Lower leg skin (tissue), 4 donors: ENCODE data around the gene FAM53A. TPM values are rescaled to one million over a fixed set of nuclear protein-coding genes. Genes with fewer than 3 reads are reported as not detected.

Experiments
- DNase-seq, 2 donors: peaks; one replicate each; pipeline ENCODE4 v3.0.0-alpha.2; 2019; ENCODE audit warnings: low spot score in 2 of 2
- H3K4me3 ChIP-seq: fragments of 200-600 bp; sonication (generic); 2 replicates; pipeline ENCODE4 v1.5.1; 2017; ENCODE audit warnings: mild to moderate bottlenecking, low read depth; ENCODE audit not compliant: poor library complexity, severe bottlenecking
- POLR2A ChIP-seq, 2 donors: fragments of 450-650 bp; IDR thresholded peaks; one replicate each; pipeline ENCODE4 v1.6.1; 2016 to 2017; ENCODE audit warnings: antibody characterized with exemption in 2 of 2, mild to moderate bottlenecking in 1 of 2, moderate library complexity in 1 of 2
- WGBS, 2 donors: methylation state at CpG; one replicate each; pipeline ENCODE4 v1.1.5; 2018; 5-methylcytosine and 5-hydroxymethylcytosine counted together
- intact Hi-C: fragments of 100-400 bp; cut with DNase I; formaldehyde crosslinking; loops from one replicate; pipeline ENCODE4 v1.15.0; 2023; ENCODE audit warnings: low total_unique reads
- total RNA-seq, 4 donors: library from RNA; depleted of rRNA; stranded (reverse); fragments of >200 nt; gene quantifications; one replicate each; pipeline ENCODE4 v1.1.0, GENCODE V29; 2016
- TF ChIP-seq, protein P1 (sequence below), 3 donors: fragments of 450-650 bp; IDR thresholded peaks; one replicate each; pipeline ENCODE4 v1.5.1; 2016; ENCODE audit warnings: antibody characterized with exemption in 3 of 3, mild to moderate bottlenecking in 3 of 3, moderate library complexity in 2 of 3

FAM53A gene
- total RNA-seq, 4 donors from 2014 or later: 1.2 to 7.5 (median 3.7) TPM

GRCh38 chr4:1652088-1652487 lies 32.0 kb downstream of the FAM53A start:
- intact Hi-C loops: no loop called here
- DNase-seq: no peak
- H3K4me3 ChIP-seq: no peak overlapping the region
- TF ChIP-seq, protein P1, sequence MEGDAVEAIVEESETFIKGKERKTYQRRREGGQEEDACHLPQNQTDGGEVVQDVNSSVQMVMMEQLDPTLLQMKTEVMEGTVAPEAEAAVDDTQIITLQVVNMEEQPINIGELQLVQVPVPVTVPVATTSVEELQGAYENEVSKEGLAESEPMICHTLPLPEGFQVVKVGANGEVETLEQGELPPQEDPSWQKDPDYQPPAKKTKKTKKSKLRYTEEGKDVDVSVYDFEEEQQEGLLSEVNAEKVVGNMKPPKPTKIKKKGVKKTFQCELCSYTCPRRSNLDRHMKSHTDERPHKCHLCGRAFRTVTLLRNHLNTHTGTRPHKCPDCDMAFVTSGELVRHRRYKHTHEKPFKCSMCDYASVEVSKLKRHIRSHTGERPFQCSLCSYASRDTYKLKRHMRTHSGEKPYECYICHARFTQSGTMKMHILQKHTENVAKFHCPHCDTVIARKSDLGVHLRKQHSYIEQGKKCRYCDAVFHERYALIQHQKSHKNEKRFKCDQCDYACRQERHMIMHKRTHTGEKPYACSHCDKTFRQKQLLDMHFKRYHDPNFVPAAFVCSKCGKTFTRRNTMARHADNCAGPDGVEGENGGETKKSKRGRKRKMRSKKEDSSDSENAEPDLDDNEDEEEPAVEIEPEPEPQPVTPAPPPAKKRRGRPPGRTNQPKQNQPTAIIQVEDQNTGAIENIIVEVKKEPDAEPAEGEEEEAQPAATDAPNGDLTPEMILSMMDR (IDR thresholded peaks at IDR 0.05): no peak
- TF ChIP-seq POLR2A (IDR thresholded peaks at IDR 0.05): no peak
- WGBS, 2 donors: 97 to 98% methylated on average over 13 of the region's 13 CpGs

- H3K4me3 ChIP-seq: no peak overlapping the region
- 96 to 97% methylated on average over 13 of the region's 13 CpGs for WGBS, 2 donors
- TF ChIP-seq, protein P1 (IDR thresholded peaks at IDR 0.05): no peak
- no peak for TF ChIP-seq POLR2A (IDR thresholded peaks at IDR 0.05)
- DNase-seq: no peak
- intact Hi-C loops: no loop called here
Measured at GRCh38 chr4:1651609-1652008, 32.5 kb downstream of the FAM53A start.

- intact Hi-C loops: no loop called here
- TF ChIP-seq, protein P1 (IDR thresholded peaks at IDR 0.05): no peak
- no peak for TF ChIP-seq POLR2A (IDR thresholded peaks at IDR 0.05)
- WGBS, 2 donors: 75 to 80% methylated on average over 3 of the region's 3 CpGs
- DNase-seq: no peak
- no peak overlapping the region for H3K4me3 ChIP-seq
Measured at GRCh38 chr4:1648962-1649361, 35.2 kb downstream of the FAM53A start.

DNA sequence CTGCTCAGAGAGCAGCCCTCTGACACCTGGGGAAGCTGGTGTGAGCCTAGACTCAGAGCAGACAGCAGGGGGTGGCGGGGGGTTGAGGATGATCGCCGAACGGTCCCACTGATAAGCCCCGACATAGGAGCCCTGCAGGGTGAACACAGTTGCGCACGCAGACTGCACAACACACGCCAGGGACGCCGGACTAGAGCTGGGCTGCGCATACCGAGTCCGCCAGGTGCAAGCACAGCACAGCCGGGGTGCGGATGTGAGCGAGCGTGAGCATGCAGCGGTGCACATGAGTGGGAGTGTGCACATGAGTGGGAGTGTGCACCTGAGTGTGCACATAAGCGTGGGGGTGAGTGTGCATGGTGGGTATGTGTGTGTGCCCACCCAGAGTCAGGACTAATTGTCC lies 36.7 kb downstream of the FAM53A start:
- H3K4me3 ChIP-seq: no peak overlapping the region
- TF ChIP-seq POLR2A (IDR thresholded peaks at IDR 0.05): no peak
- TF ChIP-seq, protein P1 (IDR thresholded peaks at IDR 0.05): no peak
- intact Hi-C loops: no loop called here
- WGBS, 2 donors: 88 to 93% methylated on average over 19 of the region's 19 CpGs
- no peak for DNase-seq

GRCh38 chr4:1646690-1647089 lies 37.4 kb downstream of the FAM53A start:
- TF ChIP-seq POLR2A (IDR thresholded peaks at IDR 0.05): no peak
- TF ChIP-seq, protein P1 (IDR thresholded peaks at IDR 0.05): no peak
- no peak for DNase-seq
- WGBS, 2 donors: 74 to 85% methylated on average over 7 of the region's 7 CpGs
- no peak overlapping the region for H3K4me3 ChIP-seq
- intact Hi-C loops: no loop called here

DNA sequence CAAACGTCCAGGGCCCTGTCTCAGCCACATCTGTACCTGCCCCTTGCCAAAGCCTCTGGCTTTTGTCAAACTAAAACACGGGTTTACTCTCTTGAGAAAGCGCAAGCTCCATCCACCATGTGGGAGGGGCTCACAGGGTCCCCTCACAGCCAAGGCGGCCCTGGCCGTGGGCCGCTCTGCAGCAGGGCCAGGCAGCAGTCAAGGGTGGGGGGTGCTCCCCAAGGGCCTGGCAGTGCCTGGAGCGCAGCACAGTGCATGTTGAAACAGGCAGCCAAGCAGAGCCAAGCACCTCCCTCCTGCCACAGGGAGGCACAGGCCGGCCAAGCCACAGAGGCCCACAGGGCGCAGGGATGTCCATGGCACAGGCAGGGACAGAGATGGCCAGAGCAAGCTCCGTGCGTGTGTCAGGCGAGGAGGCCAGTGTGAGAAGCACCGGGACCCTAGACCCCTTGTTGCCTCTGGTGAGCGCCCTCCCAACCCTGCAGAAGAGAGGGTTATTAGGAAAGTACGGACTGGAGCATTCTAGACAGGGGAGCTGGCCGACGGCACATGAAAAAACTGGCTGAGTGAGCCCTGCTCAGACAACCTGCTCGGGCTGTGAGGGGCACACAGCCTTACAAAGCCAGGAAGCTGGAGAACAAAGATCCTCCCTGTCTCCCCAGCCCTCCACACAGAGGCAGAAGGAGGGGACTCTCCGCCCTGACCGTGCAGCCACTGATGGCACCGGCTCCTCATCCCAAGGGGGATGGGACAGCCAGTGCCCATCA lies 39.0 kb downstream of the FAM53A start:
- no peak overlapping the region for H3K4me3 ChIP-seq
- TF ChIP-seq, protein P1 (IDR thresholded peaks at IDR 0.05): no peak
- TF ChIP-seq POLR2A (IDR thresholded peaks at IDR 0.05): no peak
- DNase-seq: no peak
- 24 to 57% methylated on average over 13 to 17 of the region's 21 CpGs for WGBS, 2 donors
- intact Hi-C loops: no loop called here
